SU-DHL-6 (cell line): Measurements from ENCODE around the gene ZFTA.
A peak's percentile ranks its signal among the peaks of the same experiment; 100 is the strongest.

Source experiments
- H2AFZ ChIP-seq: fragments of 200-600 bp; sonication (generic); 2 replicates; pipeline ENCODE4 v1.6.1; 2014; ENCODE audit warnings: low read depth, mild to moderate bottlenecking, moderate library complexity, mixed read lengths, antibody characterized with exemption, low read length; ENCODE audit not compliant: severe bottlenecking
- H3F3A ChIP-seq: fragments of 200-600 bp; shearing (Covaris generic); 2 replicates; pipeline ENCODE4 v1.6.0; 2016; ENCODE audit warnings: antibody characterized with exemption, mild to moderate bottlenecking; ENCODE audit not compliant: insufficient read depth
- H3K27ac ChIP-seq: fragments of 200-600 bp; sonication (generic); 2 replicates; pipeline ENCODE4 v1.5.1; 2016; ENCODE audit warnings: low read depth, mild to moderate bottlenecking, low read length, moderate library complexity, mixed read lengths
- H3K27me3 ChIP-seq: fragments of 200-600 bp; sonication (generic), shearing (Covaris generic); 2 replicates; pipeline ENCODE4 v1.6.0; 2014; ENCODE audit warnings: mild to moderate bottlenecking, low read length
- H3K36me3 ChIP-seq: fragments of 200-600 bp; sonication (generic); 2 replicates; pipeline ENCODE4 v1.6.1; 2014; ENCODE audit warnings: mild to moderate bottlenecking, low read length, mixed read lengths
- H3K4me2 ChIP-seq: fragments of 300-600, 200-600 bp; shearing (Covaris generic), sonication (generic); 2 replicates; pipeline ENCODE4 v1.6.0; 2014; ENCODE audit warnings: low read length, low read depth, mild to moderate bottlenecking; ENCODE audit not compliant: poor library complexity, severe bottlenecking
- H3K4me3 ChIP-seq: fragments of 200-600 bp; sonication (generic); 2 replicates; pipeline ENCODE4 v1.5.1; 2014; ENCODE audit warnings: antibody characterized with exemption, low read length, mild to moderate bottlenecking, mixed read lengths; ENCODE audit not compliant: insufficient read depth, poor library complexity, severe bottlenecking
- H3K79me2 ChIP-seq: fragments of 200-600 bp; sonication (generic); 2 replicates; pipeline ENCODE4 v1.6.1; 2014; ENCODE audit warnings: mild to moderate bottlenecking, low read length, moderate library complexity; ENCODE audit not compliant: insufficient read depth
- H3K9ac ChIP-seq: fragments of 200-600 bp; sonication (generic); 2 replicates; pipeline ENCODE4 v1.7.0; 2014; ENCODE audit warnings: mild to moderate bottlenecking, low read length
- H3K9me2 ChIP-seq: fragments of 200-600 bp; sonication (generic); replicated peaks from 2 replicates; pipeline ENCODE4 v1.6.1; 2014; ENCODE audit warnings: low read length; ENCODE audit not compliant: insufficient read depth
- H3K9me3 ChIP-seq: fragments of 200-600 bp; sonication (generic); 2 replicates; pipeline ENCODE4 v1.6.1; 2014; ENCODE audit warnings: low read length, mixed read lengths; ENCODE audit not compliant: insufficient read depth
- H4K20me1 ChIP-seq: fragments of 200-600 bp; sonication (generic); 2 replicates; pipeline ENCODE4 v1.6.1; 2014; ENCODE audit warnings: low read depth, mild to moderate bottlenecking, antibody characterized with exemption, low read length, moderate library complexity, mixed read lengths
- CTCF ChIP-seq: fragments of 200-600 bp; sonication (generic); IDR thresholded peaks from one replicate; pipeline ENCODE4 v1.5.1; 2017; ENCODE audit warnings: antibody characterized with exemption, mild to moderate bottlenecking, low read length, moderate library complexity; ENCODE audit not compliant: insufficient read depth, poor library complexity, severe bottlenecking
- EZH2phosphoT487 ChIP-seq: fragments of 200-600 bp; sonication (generic), shearing (Covaris generic); conservative IDR thresholded peaks from 2 replicates; pipeline ENCODE4 v1.6.1; 2018; ENCODE audit warnings: mild to moderate bottlenecking, antibody characterized with exemption, low read length, moderate library complexity, mixed read lengths

The ZFTA gene

DNA sequence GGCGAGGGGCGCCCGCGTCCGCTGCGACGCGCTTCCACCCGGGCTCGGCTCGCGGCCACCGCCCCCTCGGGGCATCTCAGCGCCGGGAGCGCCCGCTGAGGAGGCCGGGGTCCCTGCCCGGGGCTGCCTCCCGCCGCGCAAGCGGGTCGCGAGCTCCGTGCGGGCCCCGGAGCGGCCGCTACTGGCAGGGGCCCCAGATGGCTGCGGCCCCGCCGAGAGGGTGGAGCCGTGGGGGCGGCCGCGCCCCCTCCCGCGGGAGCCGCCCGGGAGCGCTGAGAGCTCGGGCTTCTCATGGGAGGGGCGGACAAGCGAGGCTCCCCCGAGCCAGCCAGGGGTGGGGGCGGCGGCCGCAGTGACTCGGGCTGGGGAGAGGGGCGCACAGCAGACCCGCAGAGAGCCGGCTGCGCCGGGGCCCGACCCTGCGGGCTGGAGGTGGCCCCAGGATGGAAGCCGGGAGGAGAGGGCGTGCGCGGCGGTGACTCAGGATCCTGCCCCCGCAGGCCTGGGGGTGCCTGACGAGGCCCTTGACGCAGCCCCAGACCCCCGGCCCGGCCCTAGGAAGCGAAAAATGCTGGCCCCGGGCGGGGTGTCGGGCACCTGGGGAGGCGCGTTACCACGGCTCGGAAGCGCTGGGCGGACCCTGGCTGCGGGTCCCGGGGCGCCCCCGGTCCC is 603 bp upstream of the ZFTA start:
- Histone ChIP-seq H3K27ac (no peak overlapping the region), H3F3A (no peaks in the 10 kb centered on the region)

GRCh38 chr11:63767565-63768236 is 874 bp downstream of the ZFTA start:
- TF ChIP-seq CTCF (no peak), EZH2phosphoT487 (no peak)
- peak overlapping the region; percentile 47 for H3K27ac ChIP-seq
- no peaks in the 10 kb centered on the region for H3K9me3 ChIP-seq
- no peaks in the 10 kb centered on the region for H3K27me3 ChIP-seq
- 0 out of 2 replicates have a peak, but pooled peaks cover 15% of the 10 kb centered on the region for H3K79me2 ChIP-seq
- H3K9me2 ChIP-seq, result no peaks in the 10 kb centered on the region
- no peaks in the 10 kb centered on the region for H4K20me1 ChIP-seq
- H3K4me3 ChIP-seq, result peak overlapping the region; percentile 83
- no peaks in the 10 kb centered on the region for H3F3A ChIP-seq
- peak overlapping the region; percentile 72 for H3K9ac ChIP-seq
- peak overlapping the region; percentile 47 for H2AFZ ChIP-seq
- peak overlapping the region; percentile 90 for H3K4me2 ChIP-seq
- no peaks in the 10 kb centered on the region for H3K36me3 ChIP-seq

More for the DNA sequence above, 603 bp upstream of the ZFTA start:
- Histone ChIP-seq H3K9me2 (no peaks in the 10 kb centered on the region), H3K27me3 (no peaks in the 10 kb centered on the region), H3K4me2 (peak overlapping the region; percentile 67), H3K9ac (peak overlapping the region; percentile 72), H2AFZ (peak overlapping the region; percentile 95), H3K4me3 (peak overlapping the region; percentile 73), H3K36me3 (no peaks in the 10 kb centered on the region), H3K9me3 (no peaks in the 10 kb centered on the region), H3K79me2 (0 out of 2 replicates have a peak, but pooled peaks cover 15% of the 10 kb centered on the region), H4K20me1 (no peaks in the 10 kb centered on the region)
- TF ChIP-seq EZH2phosphoT487, result no peak
- no peak for TF ChIP-seq CTCF

GRCh38 chr11:63767267-63767564 is 1.4 kb downstream of the ZFTA start:
- TF ChIP-seq CTCF (no peak), EZH2phosphoT487 (no peak)
- Histone ChIP-seq H3K9me3 (no peaks in the 10 kb centered on the region), H3K9ac (peak overlapping the region; percentile 72)

More at GRCh38 chr11:63767267-63767564, 1.4 kb downstream of the ZFTA start:
- Histone ChIP-seq H3F3A (no peaks in the 10 kb centered on the region), H3K79me2 (0 out of 2 replicates have a peak, but pooled peaks cover 15% of the 10 kb centered on the region), H3K9me2 (no peaks in the 10 kb centered on the region), H3K4me3 (peak overlapping the region; percentile 83), H3K27me3 (no peaks in the 10 kb centered on the region), H4K20me1 (no peaks in the 10 kb centered on the region), H3K27ac (no peak overlapping the region), H2AFZ (no peak overlapping the region), H3K4me2 (peak overlapping the region; percentile 90), H3K36me3 (no peaks in the 10 kb centered on the region)
